Neural progenitor cell (in vitro differentiated cells): ENCODE results near the gene TMX1.
"Not testable (repeated sequence)": the region's sequence is repeated elsewhere in the genome, so short reads cannot be mapped to it uniquely, and the experiment has no call there.

Source experiments
- CTCF ChIP-seq: fragments of 200-600 bp; sonication (generic); IDR thresholded peaks from 2 replicates; pipeline ENCODE4 v1.5.1; 2017; ENCODE audit warnings: antibody characterized with exemption, mild to moderate bottlenecking
- EZH2 ChIP-seq: fragments of 200-600 bp; sonication (generic); IDR thresholded peaks from 2 replicates; pipeline ENCODE4 v1.6.1; 2017; ENCODE audit warnings: antibody characterized with exemption, mild to moderate bottlenecking, moderate library complexity
- EZH2phosphoT487 ChIP-seq: fragments of 200-600 bp; sonication (generic); IDR thresholded peaks from 2 replicates; pipeline ENCODE4 v1.6.1; 2017; ENCODE audit warnings: antibody characterized with exemption

- not testable (repeated sequence) for TF ChIP-seq CTCF, EZH2phosphoT487, EZH2
These were observed 16.6 kb upstream of the TMX1 start for GRCh38 chr14:51223463-51223862.
